Parathyroid adenoma (tissue), 2 donors: ENCODE data around the gene GAS2.

Source experiments
- H2AFZ ChIP-seq: fragments of 300-600 bp; sonication (generic); one replicate; pipeline ENCODE4 v1.7.0; 2017; ENCODE audit warnings: antibody characterized with exemption, mild to moderate bottlenecking
- H3K27ac ChIP-seq: fragments of 300-600 bp; sonication (generic); one replicate; pipeline ENCODE4 v1.7.0; 2017
- H3K27me3 ChIP-seq: fragments of 300-600 bp; sonication (generic); one replicate; pipeline ENCODE4 v1.7.0; 2017; ENCODE audit warnings: low read length; ENCODE audit not compliant: control insufficient read depth, insufficient read depth
- H3K36me3 ChIP-seq: fragments of 300-600 bp; sonication (generic); one replicate; pipeline ENCODE4 v1.7.0; 2017; ENCODE audit warnings: low read length; ENCODE audit not compliant: control insufficient read depth, insufficient read depth
- H3K4me1 ChIP-seq: fragments of 300-600 bp; sonication (generic); one replicate; pipeline ENCODE4 v1.7.0; 2017; ENCODE audit warnings: control low read depth
- H3K4me2 ChIP-seq: fragments of 300-600 bp; sonication (generic); one replicate; pipeline ENCODE4 v1.7.0; 2017; ENCODE audit warnings: low read length
- H3K4me3 ChIP-seq: fragments of 300-600 bp; sonication (generic); one replicate; pipeline ENCODE4 v1.7.0; 2017; ENCODE audit warnings: low read depth, low read length
- H3K79me2 ChIP-seq: fragments of 300-600 bp; sonication (generic); one replicate; pipeline ENCODE4 v1.7.0; 2017; ENCODE audit warnings: control low read depth
- H3K9ac ChIP-seq: fragments of 300-600 bp; sonication (generic); one replicate; pipeline ENCODE4 v1.7.0; 2017; ENCODE audit warnings: mild to moderate bottlenecking
- H3K9me3 ChIP-seq: fragments of 300-600 bp; sonication (generic); one replicate; pipeline ENCODE4 v1.7.0; 2017; ENCODE audit warnings: low read length; ENCODE audit not compliant: control insufficient read depth
- CTCF ChIP-seq: fragments of 300-600 bp; sonication (generic); IDR thresholded peaks from one replicate; pipeline ENCODE4 v1.7.0; 2017; ENCODE audit warnings: antibody characterized with exemption, mild to moderate bottlenecking
- donor health status: primary hyperparathyroidism.

Gene GAS2

DNA sequence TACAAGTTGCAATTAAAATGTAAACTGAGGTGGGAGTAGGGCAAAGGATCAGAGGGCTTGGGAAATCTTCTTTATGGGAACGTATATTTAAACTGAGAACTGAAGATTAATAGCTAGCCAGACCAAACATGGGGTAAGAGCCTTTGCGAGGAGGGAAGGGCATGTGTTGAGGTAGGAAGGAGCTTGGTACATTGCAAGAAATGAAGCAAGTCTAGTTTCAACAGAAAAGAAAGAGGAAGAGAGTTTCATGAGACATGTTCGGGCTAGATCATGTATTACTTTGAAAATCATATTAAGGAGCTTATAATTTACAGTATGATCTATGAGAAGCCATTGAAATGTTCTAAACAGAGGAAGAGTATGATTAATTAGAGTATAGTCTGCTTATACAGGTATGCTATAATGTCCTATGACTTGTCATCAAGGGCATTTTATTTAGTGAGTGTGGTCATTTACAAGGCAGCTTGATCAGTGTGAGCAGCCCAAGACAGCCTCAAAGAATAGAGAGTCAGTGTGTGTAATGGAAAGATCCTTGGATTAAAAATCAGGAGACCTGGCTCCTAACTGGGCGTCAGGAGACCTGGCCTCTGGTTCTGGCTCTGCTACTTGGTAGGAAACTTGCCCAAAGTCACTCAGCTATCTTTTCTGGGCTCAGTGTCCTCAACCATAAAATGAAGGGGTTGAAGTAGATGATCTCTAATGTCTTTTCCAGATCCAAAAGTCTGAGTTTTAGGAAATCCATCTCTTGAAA lies 10.9 kb downstream of the GAS2 start:
- H3K9me3 ChIP-seq, result no peaks in the 10 kb centered on the region
- H3K4me2 ChIP-seq, result no peak overlapping the region
- no peaks in the 10 kb centered on the region for H3K79me2 ChIP-seq
- no peak for TF ChIP-seq CTCF
- no peaks in the 10 kb centered on the region for H3K4me1 ChIP-seq
- H3K36me3 ChIP-seq, result no peaks in the 10 kb centered on the region
- no peaks in the 10 kb centered on the region for H3K27me3 ChIP-seq
- no peak overlapping the region for H3K9ac ChIP-seq
- H3K4me3 ChIP-seq, result no peak overlapping the region
- no peak overlapping the region for H2AFZ ChIP-seq
- no peak overlapping the region for H3K27ac ChIP-seq

DNA sequence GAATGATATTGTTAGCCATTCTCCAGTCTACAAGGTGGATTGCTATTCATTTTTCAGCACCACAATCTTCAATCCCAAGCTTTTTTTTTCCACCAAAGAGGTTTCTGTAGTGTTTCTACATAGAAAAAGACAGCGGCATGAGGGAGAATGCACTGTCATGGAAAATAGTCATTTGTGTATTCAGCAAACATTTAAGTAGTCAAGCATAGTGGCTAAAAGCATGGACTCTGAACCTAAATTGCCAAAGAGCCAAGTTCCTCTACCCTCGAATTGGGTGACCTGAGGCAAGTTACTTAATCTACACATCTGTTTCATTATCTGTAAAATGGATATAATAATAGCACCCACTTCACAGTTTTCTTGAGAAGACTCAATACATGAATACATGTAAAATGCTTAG lies 14.2 kb downstream of the GAS2 start:
- H3K9me3 ChIP-seq, result no peaks in the 10 kb centered on the region
- H3K79me2 ChIP-seq, result no peaks in the 10 kb centered on the region
- no peaks in the 10 kb centered on the region for H3K4me1 ChIP-seq
- H3K4me3 ChIP-seq, result no peak overlapping the region
- H3K4me2 ChIP-seq, result no peak overlapping the region
- H2AFZ ChIP-seq, result no peak overlapping the region
- no peak overlapping the region for H3K27ac ChIP-seq
- no peak overlapping the region for H3K9ac ChIP-seq
- no peaks in the 10 kb centered on the region for H3K36me3 ChIP-seq
- no peak for TF ChIP-seq CTCF
- H3K27me3 ChIP-seq, result no peaks in the 10 kb centered on the region

DNA sequence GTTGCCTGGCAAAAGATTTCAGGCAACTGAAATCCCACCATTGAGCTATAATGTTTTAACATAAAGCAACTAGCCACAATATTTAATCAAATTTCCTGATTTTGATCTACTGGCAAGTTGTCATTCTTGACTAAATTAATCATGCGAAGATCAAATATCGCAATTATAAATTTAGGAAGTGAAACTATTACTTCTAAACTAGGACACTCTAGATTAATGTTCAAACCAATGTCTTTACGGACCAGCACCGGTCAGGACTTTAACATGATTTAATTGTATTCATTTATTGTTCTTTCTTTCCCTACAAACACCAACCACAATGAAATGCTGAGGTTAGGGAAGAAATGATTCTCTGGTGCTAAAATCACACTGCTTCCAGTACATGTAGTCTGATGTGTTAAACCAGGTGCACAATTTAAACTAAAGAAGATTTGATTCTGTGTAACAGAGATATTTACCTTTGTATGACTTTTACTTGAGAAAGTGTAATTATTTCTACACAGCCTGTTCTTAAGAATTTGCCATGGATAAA lies 14.9 kb downstream of the GAS2 start:
- Histone ChIP-seq H3K27me3 (no peaks in the 10 kb centered on the region), H3K4me2 (no peak overlapping the region), H3K36me3 (no peaks in the 10 kb centered on the region), H3K4me1 (no peaks in the 10 kb centered on the region), H3K27ac (no peak overlapping the region), H3K4me3 (no peak overlapping the region), H3K79me2 (no peaks in the 10 kb centered on the region), H3K9ac (no peak overlapping the region), H2AFZ (no peak overlapping the region), H3K9me3 (no peaks in the 10 kb centered on the region)
- TF ChIP-seq CTCF, result no peak

DNA sequence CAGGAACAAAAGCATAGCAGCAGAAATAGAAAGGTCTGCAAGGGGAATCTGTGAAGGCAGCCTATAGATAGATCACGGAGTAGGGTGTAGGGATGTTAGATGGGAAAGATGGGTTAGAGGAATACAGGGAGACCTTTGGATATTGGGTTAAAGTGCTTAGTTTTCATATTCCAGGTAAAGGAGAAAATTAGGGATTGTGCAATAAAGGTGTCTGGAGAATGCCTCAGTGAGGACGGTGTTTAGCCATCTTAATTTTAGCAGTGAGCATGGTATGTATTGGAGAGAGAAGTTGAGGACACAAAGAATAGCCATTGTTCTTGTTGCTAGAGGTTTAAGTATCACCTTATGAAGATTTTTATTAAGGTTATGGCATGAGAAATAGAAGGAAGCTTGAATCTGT lies 17.7 kb downstream of the GAS2 start:
- Histone ChIP-seq H3K4me2 (no peak overlapping the region), H3K27ac (no peak overlapping the region), H3K4me3 (no peak overlapping the region), H2AFZ (no peak overlapping the region), H3K9me3 (no peaks in the 10 kb centered on the region), H3K9ac (no peak overlapping the region), H3K36me3 (no peaks in the 10 kb centered on the region), H3K79me2 (no peaks in the 10 kb centered on the region), H3K4me1 (no peaks in the 10 kb centered on the region), H3K27me3 (no peaks in the 10 kb centered on the region)
- TF ChIP-seq CTCF, result no peak

GRCh38 chr11:22685111-22685510 lies 18.7 kb downstream of the GAS2 start:
- H3K9ac ChIP-seq, result no peak overlapping the region
- no peak overlapping the region for H3K4me3 ChIP-seq
- H3K4me2 ChIP-seq, result no peak overlapping the region
- H3K9me3 ChIP-seq, result no peaks in the 10 kb centered on the region
- no peak overlapping the region for H2AFZ ChIP-seq
- H3K27ac ChIP-seq, result no peak overlapping the region
- H3K4me1 ChIP-seq, result no peaks in the 10 kb centered on the region
- no peaks in the 10 kb centered on the region for H3K27me3 ChIP-seq
- H3K79me2 ChIP-seq, result no peaks in the 10 kb centered on the region
- no peak for TF ChIP-seq CTCF
- H3K36me3 ChIP-seq, result no peaks in the 10 kb centered on the region
